GM23338 (cell line): ENCODE data around the gene CERS1.

Source experiments
- CREB1 ChIP-seq: fragments of 250-450 bp; sonication (Bioruptor Pico); IDR thresholded peaks from 2 replicates; pipeline ENCODE4 v1.5.0; 2020; ENCODE audit warnings: low read depth, mild to moderate bottlenecking, moderate library complexity
- EZH2 ChIP-seq: fragments of 200-600 bp; sonication (generic); IDR thresholded peaks from one replicate; pipeline ENCODE4 v1.8.0; 2017; ENCODE audit warnings: antibody characterized with exemption, mild to moderate bottlenecking, low read depth; ENCODE audit not compliant: unreplicated experiment
- EZH2phosphoT487 ChIP-seq: fragments of 200-600 bp; sonication (generic); IDR thresholded peaks from one replicate; pipeline ENCODE4 v1.8.1; 2018; ENCODE audit warnings: antibody characterized with exemption; ENCODE audit not compliant: unreplicated experiment
- JUNB ChIP-seq: IDR thresholded peaks from one replicate; pipeline ENCODE4 v1.6.1; 2016; ENCODE audit warnings: antibody characterized with exemption; ENCODE audit not compliant: unreplicated experiment
- NANOG ChIP-seq: IDR thresholded peaks from 2 replicates; pipeline ENCODE4 v1.6.1; 2016; ENCODE audit warnings: antibody characterized with exemption, borderline replicate concordance
- POLR2AphosphoS5 ChIP-seq: IDR thresholded peaks from 2 replicates; pipeline ENCODE4 v1.6.1; 2016; ENCODE audit warnings: antibody characterized with exemption, low read depth
- ZNF114 ChIP-seq: fragments of 250-450 bp; sonication (Bioruptor Pico); IDR thresholded peaks from 2 replicates; pipeline ENCODE4 v1.5.0; 2020; ENCODE audit warnings: mild to moderate bottlenecking, moderate library complexity
- ZNF331 ChIP-seq: fragments of 250-450 bp; sonication (Bioruptor Pico); IDR thresholded peaks from 2 replicates; pipeline ENCODE4 v1.5.0; 2020; ENCODE audit warnings: low read depth, mild to moderate bottlenecking, moderate library complexity
- TF ChIP-seq, protein P1 (sequence below), 2 experiments: fragments of 200-600 bp in 1 of 2; sonication (generic) in 1 of 2; conservative IDR thresholded peaks; 2 replicates each; pipeline versions ENCODE4 v1.5.1 to v1.6.1; 2016 to 2017; ENCODE audit warnings: antibody characterized with exemption in 2 of 2, low read depth in 2 of 2, mild to moderate bottlenecking in 2 of 2, moderate library complexity in 1 of 2
- TF ChIP-seq, protein P2 (sequence below): IDR thresholded peaks from one replicate; pipeline ENCODE4 v1.6.1; 2018; ENCODE audit warnings: antibody characterized with exemption; ENCODE audit not compliant: unreplicated experiment
- TF ChIP-seq, protein P3 (sequence below): IDR thresholded peaks from 2 replicates; pipeline ENCODE4 v1.6.1; 2016; ENCODE audit warnings: antibody characterized with exemption
- TF ChIP-seq, protein P4 (sequence below): fragments of 250-450 bp; sonication (Bioruptor Pico); IDR thresholded peaks from 2 replicates; pipeline ENCODE4 v1.5.0; 2020; ENCODE audit warnings: mild to moderate bottlenecking, moderate library complexity

GRCh38 chr19:18941628-18942354, 45.8 kb upstream of the CERS1 start:
- TF ChIP-seq, protein P1, sequence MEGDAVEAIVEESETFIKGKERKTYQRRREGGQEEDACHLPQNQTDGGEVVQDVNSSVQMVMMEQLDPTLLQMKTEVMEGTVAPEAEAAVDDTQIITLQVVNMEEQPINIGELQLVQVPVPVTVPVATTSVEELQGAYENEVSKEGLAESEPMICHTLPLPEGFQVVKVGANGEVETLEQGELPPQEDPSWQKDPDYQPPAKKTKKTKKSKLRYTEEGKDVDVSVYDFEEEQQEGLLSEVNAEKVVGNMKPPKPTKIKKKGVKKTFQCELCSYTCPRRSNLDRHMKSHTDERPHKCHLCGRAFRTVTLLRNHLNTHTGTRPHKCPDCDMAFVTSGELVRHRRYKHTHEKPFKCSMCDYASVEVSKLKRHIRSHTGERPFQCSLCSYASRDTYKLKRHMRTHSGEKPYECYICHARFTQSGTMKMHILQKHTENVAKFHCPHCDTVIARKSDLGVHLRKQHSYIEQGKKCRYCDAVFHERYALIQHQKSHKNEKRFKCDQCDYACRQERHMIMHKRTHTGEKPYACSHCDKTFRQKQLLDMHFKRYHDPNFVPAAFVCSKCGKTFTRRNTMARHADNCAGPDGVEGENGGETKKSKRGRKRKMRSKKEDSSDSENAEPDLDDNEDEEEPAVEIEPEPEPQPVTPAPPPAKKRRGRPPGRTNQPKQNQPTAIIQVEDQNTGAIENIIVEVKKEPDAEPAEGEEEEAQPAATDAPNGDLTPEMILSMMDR (conservative IDR thresholded peaks at IDR 0.05; ENCODE audit: low read depth in 2 of 2) = peak in 1 of 2 experiments; percentile 39; a peak in 2 of 4 replicates
- TF ChIP-seq, protein P2, sequence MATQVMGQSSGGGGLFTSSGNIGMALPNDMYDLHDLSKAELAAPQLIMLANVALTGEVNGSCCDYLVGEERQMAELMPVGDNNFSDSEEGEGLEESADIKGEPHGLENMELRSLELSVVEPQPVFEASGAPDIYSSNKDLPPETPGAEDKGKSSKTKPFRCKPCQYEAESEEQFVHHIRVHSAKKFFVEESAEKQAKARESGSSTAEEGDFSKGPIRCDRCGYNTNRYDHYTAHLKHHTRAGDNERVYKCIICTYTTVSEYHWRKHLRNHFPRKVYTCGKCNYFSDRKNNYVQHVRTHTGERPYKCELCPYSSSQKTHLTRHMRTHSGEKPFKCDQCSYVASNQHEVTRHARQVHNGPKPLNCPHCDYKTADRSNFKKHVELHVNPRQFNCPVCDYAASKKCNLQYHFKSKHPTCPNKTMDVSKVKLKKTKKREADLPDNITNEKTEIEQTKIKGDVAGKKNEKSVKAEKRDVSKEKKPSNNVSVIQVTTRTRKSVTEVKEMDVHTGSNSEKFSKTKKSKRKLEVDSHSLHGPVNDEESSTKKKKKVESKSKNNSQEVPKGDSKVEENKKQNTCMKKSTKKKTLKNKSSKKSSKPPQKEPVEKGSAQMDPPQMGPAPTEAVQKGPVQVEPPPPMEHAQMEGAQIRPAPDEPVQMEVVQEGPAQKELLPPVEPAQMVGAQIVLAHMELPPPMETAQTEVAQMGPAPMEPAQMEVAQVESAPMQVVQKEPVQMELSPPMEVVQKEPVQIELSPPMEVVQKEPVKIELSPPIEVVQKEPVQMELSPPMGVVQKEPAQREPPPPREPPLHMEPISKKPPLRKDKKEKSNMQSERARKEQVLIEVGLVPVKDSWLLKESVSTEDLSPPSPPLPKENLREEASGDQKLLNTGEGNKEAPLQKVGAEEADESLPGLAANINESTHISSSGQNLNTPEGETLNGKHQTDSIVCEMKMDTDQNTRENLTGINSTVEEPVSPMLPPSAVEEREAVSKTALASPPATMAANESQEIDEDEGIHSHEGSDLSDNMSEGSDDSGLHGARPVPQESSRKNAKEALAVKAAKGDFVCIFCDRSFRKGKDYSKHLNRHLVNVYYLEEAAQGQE = no peak
- TF ChIP-seq EZH2 (no peak), EZH2phosphoT487 (no peak), JUNB (no peak), POLR2AphosphoS5 (no peak), CREB1 (CRISPR knock-in tag) (no peak), NANOG (no peak), ZNF331 (CRISPR knock-in tag) (no peak), ZNF114 (CRISPR knock-in tag) (no peak)
- TF ChIP-seq, protein P3, sequence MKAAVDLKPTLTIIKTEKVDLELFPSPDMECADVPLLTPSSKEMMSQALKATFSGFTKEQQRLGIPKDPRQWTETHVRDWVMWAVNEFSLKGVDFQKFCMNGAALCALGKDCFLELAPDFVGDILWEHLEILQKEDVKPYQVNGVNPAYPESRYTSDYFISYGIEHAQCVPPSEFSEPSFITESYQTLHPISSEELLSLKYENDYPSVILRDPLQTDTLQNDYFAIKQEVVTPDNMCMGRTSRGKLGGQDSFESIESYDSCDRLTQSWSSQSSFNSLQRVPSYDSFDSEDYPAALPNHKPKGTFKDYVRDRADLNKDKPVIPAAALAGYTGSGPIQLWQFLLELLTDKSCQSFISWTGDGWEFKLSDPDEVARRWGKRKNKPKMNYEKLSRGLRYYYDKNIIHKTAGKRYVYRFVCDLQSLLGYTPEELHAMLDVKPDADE = no peak
- TF ChIP-seq, protein P4, sequence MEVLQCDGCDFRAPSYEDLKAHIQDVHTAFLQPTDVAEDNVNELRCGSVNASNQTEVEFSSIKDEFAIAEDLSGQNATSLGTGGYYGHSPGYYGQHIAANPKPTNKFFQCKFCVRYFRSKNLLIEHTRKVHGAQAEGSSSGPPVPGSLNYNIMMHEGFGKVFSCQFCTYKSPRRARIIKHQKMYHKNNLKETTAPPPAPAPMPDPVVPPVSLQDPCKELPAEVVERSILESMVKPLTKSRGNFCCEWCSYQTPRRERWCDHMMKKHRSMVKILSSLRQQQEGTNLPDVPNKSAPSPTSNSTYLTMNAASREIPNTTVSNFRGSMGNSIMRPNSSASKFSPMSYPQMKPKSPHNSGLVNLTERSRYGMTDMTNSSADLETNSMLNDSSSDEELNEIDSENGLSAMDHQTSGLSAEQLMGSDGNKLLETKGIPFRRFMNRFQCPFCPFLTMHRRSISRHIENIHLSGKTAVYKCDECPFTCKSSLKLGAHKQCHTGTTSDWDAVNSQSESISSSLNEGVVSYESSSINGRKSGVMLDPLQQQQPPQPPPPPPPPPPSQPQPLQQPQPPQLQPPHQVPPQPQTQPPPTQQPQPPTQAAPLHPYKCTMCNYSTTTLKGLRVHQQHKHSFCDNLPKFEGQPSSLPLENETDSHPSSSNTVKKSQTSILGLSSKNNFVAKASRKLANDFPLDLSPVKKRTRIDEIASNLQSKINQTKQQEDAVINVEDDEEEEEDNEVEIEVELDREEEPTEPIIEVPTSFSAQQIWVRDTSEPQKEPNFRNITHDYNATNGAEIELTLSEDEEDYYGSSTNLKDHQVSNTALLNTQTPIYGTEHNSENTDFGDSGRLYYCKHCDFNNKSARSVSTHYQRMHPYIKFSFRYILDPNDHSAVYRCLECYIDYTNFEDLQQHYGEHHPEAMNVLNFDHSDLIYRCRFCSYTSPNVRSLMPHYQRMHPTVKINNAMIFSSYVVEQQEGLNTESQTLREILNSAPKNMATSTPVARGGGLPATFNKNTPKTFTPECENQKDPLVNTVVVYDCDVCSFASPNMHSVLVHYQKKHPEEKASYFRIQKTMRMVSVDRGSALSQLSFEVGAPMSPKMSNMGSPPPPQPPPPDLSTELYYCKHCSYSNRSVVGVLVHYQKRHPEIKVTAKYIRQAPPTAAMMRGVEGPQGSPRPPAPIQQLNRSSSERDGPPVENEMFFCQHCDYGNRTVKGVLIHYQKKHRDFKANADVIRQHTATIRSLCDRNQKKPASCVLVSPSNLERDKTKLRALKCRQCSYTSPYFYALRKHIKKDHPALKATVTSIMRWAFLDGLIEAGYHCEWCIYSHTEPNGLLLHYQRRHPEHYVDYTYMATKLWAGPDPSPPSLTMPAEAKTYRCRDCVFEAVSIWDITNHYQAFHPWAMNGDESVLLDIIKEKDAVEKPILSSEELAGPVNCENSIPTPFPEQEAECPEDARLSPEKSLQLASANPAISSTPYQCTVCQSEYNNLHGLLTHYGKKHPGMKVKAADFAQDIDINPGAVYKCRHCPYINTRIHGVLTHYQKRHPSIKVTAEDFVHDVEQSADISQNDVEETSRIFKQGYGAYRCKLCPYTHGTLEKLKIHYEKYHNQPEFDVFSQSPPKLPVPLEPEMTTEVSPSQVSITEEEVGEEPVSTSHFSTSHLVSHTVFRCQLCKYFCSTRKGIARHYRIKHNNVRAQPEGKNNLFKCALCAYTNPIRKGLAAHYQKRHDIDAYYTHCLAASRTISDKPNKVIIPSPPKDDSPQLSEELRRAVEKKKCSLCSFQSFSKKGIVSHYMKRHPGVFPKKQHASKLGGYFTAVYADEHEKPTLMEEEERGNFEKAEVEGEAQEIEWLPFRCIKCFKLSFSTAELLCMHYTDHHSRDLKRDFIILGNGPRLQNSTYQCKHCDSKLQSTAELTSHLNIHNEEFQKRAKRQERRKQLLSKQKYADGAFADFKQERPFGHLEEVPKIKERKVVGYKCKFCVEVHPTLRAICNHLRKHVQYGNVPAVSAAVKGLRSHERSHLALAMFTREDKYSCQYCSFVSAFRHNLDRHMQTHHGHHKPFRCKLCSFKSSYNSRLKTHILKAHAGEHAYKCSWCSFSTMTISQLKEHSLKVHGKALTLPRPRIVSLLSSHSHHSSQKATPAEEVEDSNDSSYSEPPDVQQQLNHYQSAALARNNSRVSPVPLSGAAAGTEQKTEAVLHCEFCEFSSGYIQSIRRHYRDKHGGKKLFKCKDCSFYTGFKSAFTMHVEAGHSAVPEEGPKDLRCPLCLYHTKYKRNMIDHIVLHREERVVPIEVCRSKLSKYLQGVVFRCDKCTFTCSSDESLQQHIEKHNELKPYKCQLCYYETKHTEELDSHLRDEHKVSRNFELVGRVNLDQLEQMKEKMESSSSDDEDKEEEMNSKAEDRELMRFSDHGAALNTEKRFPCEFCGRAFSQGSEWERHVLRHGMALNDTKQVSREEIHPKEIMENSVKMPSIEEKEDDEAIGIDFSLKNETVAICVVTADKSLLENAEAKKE (CRISPR knock-in tag) = no peak
